K562 (cell line): Measurements from ENCODE around the gene PI4KA. TPM values are rescaled to one million over a fixed set of nuclear protein-coding genes. Genes with fewer than 3 reads are reported as not detected.

Experiments used
- BRD4 ChIP-seq: fragments of 200-600 bp; sonication (generic); IDR thresholded peaks from 2 replicates; pipeline ENCODE4 v1.6.1; 2017; ENCODE audit warnings: inconsistent platforms
- CCAR2 ChIP-seq: fragments of 200-400 bp; formaldehyde crosslinking; IDR thresholded peaks from 2 replicates; pipeline ENCODE4 v1.6.1; 2017; ENCODE audit warnings: mild to moderate bottlenecking, low read depth, low read length
- CTCF ChIP-seq, 3 experiments: IDR thresholded peaks in 2 of 3; conservative IDR thresholded peaks in 1 of 3; 2 replicates each; pipeline ENCODE4 v1.5.1; 2011 to 2012; ENCODE audit warnings: low read length in 3 of 3, mild to moderate bottlenecking in 3 of 3, control low read depth in 2 of 3, improper control_type of control experiment in 1 of 3, inconsistent platforms in 1 of 3, low read depth in 1 of 3, mixed read lengths in 1 of 3, moderate library complexity in 1 of 3; ENCODE audit not compliant: insufficient read depth in 2 of 3
- DLX4 ChIP-seq: fragments of 250-450 bp; sonication (Bioruptor Pico); IDR thresholded peaks from 2 replicates; pipeline ENCODE4 v1.6.1; 2021; ENCODE audit warnings: mild to moderate bottlenecking
- EP300 ChIP-seq: IDR thresholded peaks from 2 replicates; pipeline ENCODE4 v1.6.1; 2012; ENCODE audit warnings: low read length, improper control_type of control experiment
- FOSL1 ChIP-seq: fragments of 200-800 bp; sonication (Bioruptor generic); conservative IDR thresholded peaks from 2 replicates; pipeline ENCODE4 v1.6.1; 2016; ENCODE audit warnings: missing genetic modification characterization, missing compliant biosample characterization
- GABPB1 ChIP-seq: sonication (generic); formaldehyde crosslinking; IDR thresholded peaks from 2 replicates; pipeline ENCODE4 v1.8.0; 2022; ENCODE audit warnings: mild to moderate bottlenecking, missing genetic modification reagents
- MYNN ChIP-seq, 2 experiments: sonication (generic); formaldehyde crosslinking in 1 of 2; IDR thresholded peaks; 2 replicates each; pipeline versions ENCODE4 v1.5.0 to v1.6.1; 2016 to 2020; ENCODE audit warnings: antibody characterized with exemption in 1 of 2, missing genetic modification reagents in 1 of 2
- NFATC3 ChIP-seq: fragments of 450-650 bp; IDR thresholded peaks from 2 replicates; pipeline ENCODE4 v1.6.1; 2017; ENCODE audit warnings: mild to moderate bottlenecking
- NFIX ChIP-seq: fragments of 250-450 bp; sonication (Bioruptor Pico); IDR thresholded peaks from 2 replicates; pipeline ENCODE4 v1.4.0; 2020; ENCODE audit warnings: low read depth, mild to moderate bottlenecking, moderate library complexity
- POLR2AphosphoS2 ChIP-seq: IDR thresholded peaks from 2 replicates; pipeline ENCODE4 v1.6.1; 2012; ENCODE audit warnings: low read length, improper control_type of control experiment
- RBBP5 ChIP-seq: fragments of 200-600 bp; sonication (generic); IDR thresholded peaks from 2 replicates; pipeline ENCODE4 v1.6.1; 2012; ENCODE audit warnings: borderline replicate concordance, mild to moderate bottlenecking, low read length, control low read depth, inconsistent platforms; ENCODE audit not compliant: insufficient read depth, poor library complexity, severe bottlenecking
- RBM14 ChIP-seq: fragments of 200-400 bp; formaldehyde crosslinking; IDR thresholded peaks from 2 replicates; pipeline ENCODE4 v1.6.1; 2018; ENCODE audit warnings: low read depth, mild to moderate bottlenecking, low read length, moderate library complexity, borderline replicate concordance; ENCODE audit not compliant: insufficient read depth
- RCOR1 ChIP-seq, 2 experiments: IDR thresholded peaks; 2 replicates each; pipeline ENCODE4 v1.6.1; 2012; ENCODE audit warnings: low read depth in 2 of 2, low read length in 2 of 2, borderline replicate concordance in 1 of 2, improper control_type of control experiment in 1 of 2
- TSHZ1 ChIP-seq: fragments of 250-450 bp; sonication (Bioruptor Pico); IDR thresholded peaks from 2 replicates; pipeline ENCODE4 v1.4.0; 2020; ENCODE audit warnings: mild to moderate bottlenecking, moderate library complexity
- ZC3H8 ChIP-seq: fragments of 450-650 bp; IDR thresholded peaks from 2 replicates; pipeline ENCODE4 v1.6.1; 2017
- ZKSCAN8 ChIP-seq: fragments of 200-800 bp; sonication (Bioruptor generic); IDR thresholded peaks from 2 replicates; pipeline ENCODE4 v1.6.1; 2016; ENCODE audit warnings: missing genetic modification characterization, missing compliant biosample characterization
- ZNF175 ChIP-seq: fragments of 200-800 bp; sonication (Bioruptor generic); IDR thresholded peaks from 2 replicates; pipeline ENCODE4 v1.6.1; 2016; ENCODE audit warnings: low read depth, mild to moderate bottlenecking, missing genetic modification characterization, missing compliant biosample characterization
- ZNF384 ChIP-seq: IDR thresholded peaks from 2 replicates; pipeline ENCODE4 v1.6.1; 2012; ENCODE audit warnings: low read depth, low read length, improper control_type of control experiment
- ZNF707 ChIP-seq: fragments of 250-450 bp; sonication (Bioruptor Pico); conservative IDR thresholded peaks from 2 replicates; pipeline ENCODE4 v1.8.0; 2022; ENCODE audit warnings: inconsistent platforms, mild to moderate bottlenecking, moderate library complexity
- ZNF740 ChIP-seq, 3 experiments: fragments of 200-800 bp in 1 of 3; sonication (Bioruptor generic) in 1 of 3; sonication (generic) in 1 of 3; formaldehyde crosslinking in 1 of 3; IDR thresholded peaks; 2 replicates each; pipeline versions ENCODE4 v1.6.1 to v1.8.0; 2016 to 2022; ENCODE audit warnings: mild to moderate bottlenecking in 2 of 3, missing compliant biosample characterization in 2 of 3, missing genetic modification characterization in 2 of 3, missing genetic modification reagents in 1 of 3
- polyA plus RNA-seq, 8 experiments: library from polyadenylated mRNA; depleted of rRNA in 4 of 8; stranded (reverse) in 5 of 8; unstranded in 3 of 8; fragments of >200 nt; fragmentation: Nextera tagmentation in 2 of 8; fragmentation: Illumina TruSeq in 1 of 8; extraction: Ambion mirVana in 2 of 8; extraction: Trizol in 1 of 8; gene quantifications; 2 replicates each; pipeline versions ENCODE4 v1.2.1 to v1.2.3, GENCODE V29; 2011 to 2014; ENCODE audit warnings: inconsistent platforms in 1 of 8, missing spikeins in 1 of 8
- total RNA-seq, 7 experiments: library from RNA; depleted of rRNA in 6 of 7; stranded (reverse); fragments of >200 nt in 6 of 7; fragmentation: Illumina TruSeq in 2 of 7; extraction: Trizol in 2 of 7; gene quantifications; 2 replicates each; pipeline versions ENCODE4 v1.2.1 to v1.2.3, GENCODE V29; 2011 to 2021; ENCODE audit warnings: low replicate concordance in 1 of 7

The PI4KA gene
- total and polyA plus RNA-seq, 9 of the 15 experiments (the other 6 are each of a cell fraction or from before 2014, with no cell fraction given), result 7.3 to 187 (median 84.7) TPM

- TF ChIP-seq TSHZ1 (CRISPR knock-in tag), result no peak
- TF ChIP-seq FOSL1 (tag), result no peak
- TF ChIP-seq ZNF175 (CRISPR knock-in tag), result no peak
- TF ChIP-seq RCOR1 (IDR thresholded peaks at IDR 0.05; ENCODE audit: borderline replicate concordance in 1 of 2, low read depth in 2 of 2, low read length in 2 of 2), result peak in 1 of 2 experiments; percentile 58; a peak in 1 of 4 replicates
- TF ChIP-seq MYNN (IDR thresholded peaks at IDR 0.05), result no peak
- TF ChIP-seq MYNN (CRISPR knock-in tag; IDR thresholded peaks at IDR 0.05), result no peak
- TF ChIP-seq RBBP5, result peak; percentile 33
- TF ChIP-seq ZNF740 (CRISPR knock-in tag; IDR thresholded peaks at IDR 0.05), result no peak
- TF ChIP-seq ZNF740 (tag; IDR thresholded peaks at IDR 0.05), result no peak
- no peak for TF ChIP-seq GABPB1 (CRISPR knock-in tag)
- no peak for TF ChIP-seq RBM14
- TF ChIP-seq DLX4, result no peak
- 0 out of 2 replicates have a peak, but pooled peaks have one; percentile 43 for TF ChIP-seq CCAR2
- TF ChIP-seq ZKSCAN8 (CRISPR knock-in tag), result no peak
- TF ChIP-seq CTCF (IDR thresholded peaks at IDR 0.05 in 2 of 3, conservative IDR thresholded peaks at IDR 0.05 in 1 of 3; ENCODE audit: insufficient read depth in 2 of 3, low read depth in 1 of 3, low read length in 3 of 3), result peak in 2 of 3 experiments; percentile 43 to 64; a peak in 3 of 6 replicates
- no peak for TF ChIP-seq POLR2AphosphoS2
- TF ChIP-seq NFIX (CRISPR knock-in tag), result no peak
- no peak for TF ChIP-seq NFATC3
- TF ChIP-seq EP300, result peak; percentile 65; the same call in 1 of the 2 replicates
- no peak for TF ChIP-seq ZC3H8
- no peak for TF ChIP-seq ZNF707 (CRISPR knock-in tag)
- 0 out of 2 replicates have a peak, but pooled peaks have one; percentile 18 for TF ChIP-seq ZNF384
- TF ChIP-seq BRD4, result no peak
Measured at GRCh38 chr22:20852076-20852475, 6.5 kb downstream of the PI4KA start (continued).
